GM18502 (cell line): ENCODE measurements around the gene IFNLR1.
A peak's percentile ranks its signal among the peaks of the same experiment; 100 is the strongest.

Experiments
- ATAC-seq: cut with Tn5 transposase; IDR thresholded peaks from one replicate; pipeline ENCODE4 v1.9.1; 2021; ENCODE audit warnings: mild to moderate bottlenecking; ENCODE audit not compliant: unreplicated experiment, poor library complexity

Gene IFNLR1

DNA sequence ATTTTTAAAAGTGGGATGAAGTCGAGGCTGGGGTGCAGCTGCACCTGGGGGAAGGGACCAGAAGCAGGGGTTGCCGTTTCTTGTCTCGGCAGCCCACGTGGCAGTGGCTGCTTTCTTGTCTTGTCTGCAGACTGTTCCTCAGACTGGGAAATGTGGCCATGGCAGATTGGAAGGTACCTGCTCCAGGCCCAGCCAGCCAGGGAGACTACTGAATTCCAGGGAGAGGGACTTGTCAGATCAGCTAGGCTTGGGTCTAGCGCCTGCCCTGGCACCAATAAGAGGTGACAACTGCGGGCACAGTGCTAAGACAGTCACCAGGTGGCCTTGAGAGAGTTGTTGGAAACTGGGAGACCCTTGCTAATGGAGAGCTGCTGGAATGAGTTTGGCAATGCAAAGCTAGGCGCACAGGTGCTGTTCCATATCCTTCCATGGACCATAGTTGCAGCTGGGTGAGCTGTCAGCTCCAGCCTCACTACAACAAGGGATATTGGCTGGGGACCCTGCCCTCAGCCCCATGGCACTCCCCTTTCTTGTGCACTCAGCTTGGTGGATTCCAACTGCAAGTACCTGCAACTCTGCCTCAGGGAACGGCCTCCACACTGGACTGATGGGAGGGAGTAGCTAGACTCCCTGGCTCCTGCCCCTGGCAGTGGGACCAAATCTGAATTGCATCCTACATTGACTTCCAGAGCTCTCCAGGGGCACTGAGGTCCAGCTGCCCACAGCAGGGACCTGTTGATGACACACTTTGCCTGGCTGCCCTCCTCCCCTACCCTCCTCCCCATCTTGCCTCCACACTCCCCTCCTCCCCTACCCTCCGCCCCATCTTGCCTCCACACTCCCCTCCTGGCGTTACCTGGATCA lies 34.2 kb downstream of the IFNLR1 start:
- no peak for ATAC-seq

DNA sequence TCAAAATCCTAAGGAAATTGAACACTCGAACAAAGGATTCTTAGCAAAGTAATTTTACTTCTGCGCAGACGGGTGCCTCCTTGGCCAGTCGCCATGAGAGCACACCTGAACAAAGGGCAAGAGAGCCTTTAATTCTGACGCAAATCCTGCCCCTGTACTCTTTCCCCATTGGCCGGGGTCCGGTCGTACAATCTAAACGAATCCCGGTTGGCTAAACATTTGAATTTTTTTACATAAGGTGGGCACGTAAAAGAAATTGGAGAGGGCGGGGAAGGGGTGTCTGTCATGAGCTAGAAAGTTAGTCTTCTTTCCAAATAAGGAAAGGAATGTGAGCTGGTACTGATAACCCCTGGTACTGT lies 35.9 kb downstream of the IFNLR1 start:
- ATAC-seq = no peak

DNA sequence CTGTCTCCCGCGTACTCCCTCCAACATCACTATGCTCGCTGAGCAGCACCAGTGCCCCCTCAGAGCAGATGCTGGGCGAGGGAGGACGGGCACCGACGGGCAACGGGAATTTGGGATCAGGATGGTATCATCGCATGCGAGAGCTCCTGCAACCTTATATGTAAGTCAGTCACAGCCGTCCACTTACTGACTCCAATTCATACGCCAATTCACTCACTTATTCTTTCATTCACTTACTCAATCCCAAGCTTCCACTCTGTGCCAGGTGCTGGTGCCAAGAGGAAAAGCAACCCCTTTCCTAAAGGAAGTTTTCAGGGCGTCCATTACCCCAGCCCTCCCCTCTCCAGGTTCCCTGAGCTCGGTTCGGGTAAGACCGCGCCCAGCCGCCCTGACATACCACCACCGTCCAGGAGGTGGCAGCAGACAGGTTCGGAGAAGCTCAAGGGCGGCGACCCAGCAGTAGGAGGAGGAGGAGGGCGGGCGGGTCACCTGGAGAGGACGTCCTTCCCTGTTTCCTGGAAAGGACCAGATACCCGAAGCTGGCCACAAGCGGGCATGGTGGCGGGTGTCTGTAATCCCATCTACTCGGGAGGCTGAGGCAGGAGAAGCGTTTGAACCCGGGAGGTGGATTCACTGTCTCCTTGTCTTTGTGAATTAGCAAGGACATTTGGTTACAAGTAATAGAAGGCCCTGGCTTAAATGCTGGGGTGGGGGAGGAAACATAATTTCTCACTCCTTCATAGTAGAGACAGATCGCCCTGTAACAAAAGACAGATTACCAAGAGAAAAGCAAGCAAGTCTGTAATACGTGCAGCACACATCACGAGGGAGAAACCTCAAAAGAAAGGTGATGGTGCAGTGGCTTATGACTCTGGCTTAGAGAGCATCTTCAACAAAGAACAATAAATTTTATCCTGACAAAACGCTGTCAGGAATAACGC lies 36.6 kb downstream of the IFNLR1 start:
- peak; percentile 74 for ATAC-seq

DNA sequence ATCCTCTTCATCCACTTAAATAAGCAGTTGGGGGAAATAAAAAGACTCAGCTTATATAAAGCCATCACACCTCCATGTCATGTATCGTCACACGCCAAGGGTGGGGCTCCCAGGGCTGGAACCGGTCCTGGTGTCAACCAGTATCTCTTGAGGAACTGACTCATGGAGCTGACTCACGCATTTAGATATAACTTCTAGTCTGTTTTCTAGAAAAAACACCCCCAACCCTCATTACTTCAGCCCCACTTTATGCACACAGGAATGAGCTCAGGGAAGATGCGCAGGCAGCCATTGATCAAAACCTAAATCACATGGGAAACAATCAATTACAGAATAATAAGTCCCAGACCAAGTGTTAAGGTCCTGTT lies 37.2 kb downstream of the IFNLR1 start:
- no peak for ATAC-seq

DNA sequence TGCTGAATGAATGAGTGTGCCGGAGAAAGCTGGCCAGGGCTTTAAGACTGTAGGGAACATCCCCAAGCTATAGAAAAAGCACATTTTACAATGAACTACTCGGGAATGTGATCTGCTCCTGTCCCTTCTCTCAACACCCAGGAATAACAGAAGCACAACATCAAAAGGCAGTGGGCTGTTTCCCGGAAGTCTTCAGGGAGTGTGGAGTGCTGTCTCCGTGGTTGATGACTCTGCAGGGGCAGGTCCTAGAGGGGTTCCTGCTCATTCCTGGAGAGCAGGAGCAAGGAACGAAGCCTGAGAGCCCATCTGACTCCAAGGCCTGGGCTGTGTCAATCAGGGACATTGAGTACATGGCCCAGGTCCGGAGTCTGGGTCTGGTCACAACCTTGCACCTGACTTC lies 39.3 kb downstream of the IFNLR1 start:
- ATAC-seq = no peak

DNA sequence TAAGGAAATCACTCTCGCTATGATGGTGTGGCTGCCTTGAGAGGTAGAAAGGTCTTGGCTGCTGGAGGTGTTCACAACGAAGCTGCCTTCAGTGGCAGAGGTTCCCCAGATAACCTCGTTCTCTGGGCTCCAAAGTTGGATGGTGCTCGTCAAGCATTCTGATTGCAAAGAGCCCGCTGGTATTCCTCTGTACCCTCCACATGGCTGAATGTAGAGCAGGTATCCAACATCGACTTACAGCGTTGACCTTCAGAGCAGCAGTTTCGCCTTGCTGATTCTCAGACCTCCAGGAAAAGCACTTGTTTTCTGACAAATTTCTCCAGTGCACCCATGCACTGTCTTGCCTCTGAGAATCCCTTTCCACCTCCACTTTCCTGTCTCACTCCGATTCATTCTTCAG lies 39.9 kb downstream of the IFNLR1 start:
- ATAC-seq = no peak

DNA sequence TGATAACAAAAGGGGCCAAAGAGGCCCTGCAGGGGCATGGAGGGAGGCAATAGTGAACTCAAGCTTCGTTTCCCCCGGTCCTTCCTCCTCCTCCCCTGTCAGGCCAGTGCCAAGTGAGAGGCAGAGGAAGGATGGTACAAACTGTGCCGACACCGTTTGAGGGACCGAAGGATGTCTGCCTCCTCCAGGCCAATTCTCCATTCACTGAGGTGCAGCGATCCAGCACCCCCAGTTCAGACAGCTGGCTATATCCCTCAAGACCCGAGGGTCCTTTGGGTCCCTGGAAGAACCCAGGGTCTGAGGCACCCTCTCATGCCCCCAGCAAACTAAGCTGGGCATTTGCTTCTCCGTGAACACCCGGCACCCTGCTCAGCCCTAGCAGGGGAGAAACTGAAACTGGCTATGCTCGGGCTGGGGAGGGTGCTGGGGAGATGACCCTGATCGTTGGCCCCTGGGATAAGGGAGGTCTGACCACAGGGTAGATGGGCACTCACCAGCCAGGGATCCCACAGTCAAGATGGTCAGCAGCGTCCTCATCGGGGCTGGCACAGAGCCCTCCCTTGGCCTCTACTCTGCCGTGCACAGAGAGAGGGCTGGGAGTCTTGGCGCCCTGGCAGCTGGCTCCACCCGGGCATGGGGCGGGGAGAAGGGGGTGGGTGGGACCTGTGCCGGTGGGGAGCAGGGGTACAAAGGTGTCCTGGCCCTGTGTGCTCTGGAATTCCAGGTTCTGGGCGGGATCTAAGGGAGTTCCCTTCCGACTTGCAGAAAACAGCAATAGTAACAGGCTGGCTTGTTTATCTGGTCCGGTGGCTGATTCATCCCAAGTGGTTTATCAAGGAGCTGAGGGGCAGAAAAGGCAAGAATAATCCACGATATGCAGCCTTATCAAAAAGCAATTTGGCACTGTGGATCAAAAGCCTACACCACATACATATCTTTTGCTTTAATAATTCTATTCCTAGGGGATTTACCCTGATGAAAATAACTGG lies 44.2 kb downstream of the IFNLR1 start, which contains the start of gene IL22RA1:
IL22RA1 (minus strand) TSS at position 595 of the 989 bp plus-strand sequence; CDS start at position 537, 58 bp downstream.
- ATAC-seq = no peak

DNA sequence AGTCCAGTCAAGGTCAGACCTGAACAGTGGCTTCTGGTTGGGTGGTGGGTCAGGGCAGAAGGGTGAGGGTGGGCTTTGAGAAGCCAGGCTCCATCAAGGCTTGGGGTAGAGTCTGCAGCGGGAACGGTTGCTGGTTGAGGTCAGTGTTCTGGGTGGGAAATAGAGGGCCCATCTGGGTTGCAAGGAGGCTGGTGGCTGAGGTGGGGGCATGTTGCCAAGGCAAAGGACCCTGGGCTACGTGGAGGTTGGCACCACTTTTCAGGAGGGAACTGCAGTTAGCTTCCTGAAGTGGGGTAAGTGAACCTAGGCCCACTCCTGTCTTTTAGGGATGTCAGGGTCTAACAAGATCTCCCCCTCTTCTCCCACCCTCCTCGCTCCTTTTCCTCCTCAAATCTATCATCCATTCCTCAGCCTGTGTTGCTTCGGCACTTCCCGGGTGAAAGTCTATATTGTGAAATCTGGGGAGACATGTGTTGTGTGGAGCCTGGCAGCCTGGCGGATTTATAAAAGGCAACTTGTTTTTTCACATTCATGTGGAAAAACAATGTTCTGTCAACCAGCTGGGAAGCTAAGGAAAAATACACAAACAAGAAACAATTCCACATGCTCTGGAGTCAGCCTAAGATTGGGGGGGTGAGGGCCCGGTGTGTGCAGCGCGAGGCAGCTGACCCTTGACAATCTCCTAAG lies 45.6 kb downstream of the IFNLR1 start:
- ATAC-seq = no peak

DNA sequence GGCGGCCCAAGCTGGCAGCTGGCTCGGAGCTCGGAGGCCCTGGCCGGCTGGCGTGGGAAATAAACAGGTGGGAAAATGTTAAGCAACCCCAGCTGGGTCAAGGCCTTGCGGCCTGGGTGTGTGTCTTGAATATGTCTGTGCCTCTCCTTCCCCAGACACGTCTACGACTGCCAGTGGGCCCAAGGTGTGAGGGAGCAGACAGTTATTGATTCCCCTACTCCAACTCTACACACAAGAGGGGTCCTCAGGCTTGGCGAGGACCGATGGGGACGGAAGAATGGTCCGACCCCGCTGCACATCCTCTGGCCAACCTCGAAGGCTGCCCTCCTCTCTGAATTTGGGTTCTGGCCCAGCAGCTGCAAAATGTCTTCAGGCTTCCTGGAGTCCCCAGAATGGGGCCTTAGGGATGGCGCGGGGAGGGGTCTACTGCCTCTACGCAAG lies 46.3 kb downstream of the IFNLR1 start:
- no peak for ATAC-seq

DNA sequence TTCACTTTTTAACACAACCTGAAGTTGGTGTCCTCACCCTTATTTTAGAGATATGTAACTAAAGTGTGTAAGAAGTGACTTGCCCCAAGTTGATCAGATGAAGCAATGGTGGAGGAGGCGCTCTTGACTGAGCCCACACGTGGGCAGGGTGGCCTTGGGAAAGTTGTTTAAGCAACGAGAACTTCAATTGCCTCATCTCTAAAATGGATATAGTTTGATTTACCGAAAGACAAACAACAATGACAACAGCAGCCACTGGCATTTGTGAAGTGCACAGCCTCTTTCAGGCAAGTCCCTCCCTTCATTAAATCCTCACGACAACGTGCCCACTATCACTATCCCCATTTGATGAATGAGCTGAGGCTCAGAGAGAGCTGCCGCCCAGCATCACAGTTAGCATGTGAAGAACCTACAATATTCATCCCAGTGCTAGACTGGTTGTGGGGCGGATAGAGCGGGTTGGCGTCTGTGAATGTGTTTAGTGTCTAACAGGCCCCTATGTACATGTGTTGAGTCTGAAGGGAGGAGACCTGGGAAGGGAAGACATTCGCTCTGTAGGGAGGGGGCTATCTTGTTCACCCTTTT lies 47.2 kb downstream of the IFNLR1 start:
- ATAC-seq = no peak

DNA sequence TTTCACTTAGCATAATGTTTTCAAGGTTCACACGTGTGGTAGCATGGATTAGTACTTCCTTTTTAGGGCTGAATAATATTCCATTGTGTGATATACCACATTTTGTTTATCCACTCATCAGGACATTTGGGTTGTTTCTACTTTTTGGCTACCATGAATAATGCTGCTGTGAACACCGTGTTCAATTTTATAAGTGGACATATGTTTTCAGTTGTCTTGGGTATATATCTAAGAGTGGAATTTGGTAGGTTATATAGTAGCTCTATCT lies 47.9 kb downstream of the IFNLR1 start:
- ATAC-seq = no peak

DNA sequence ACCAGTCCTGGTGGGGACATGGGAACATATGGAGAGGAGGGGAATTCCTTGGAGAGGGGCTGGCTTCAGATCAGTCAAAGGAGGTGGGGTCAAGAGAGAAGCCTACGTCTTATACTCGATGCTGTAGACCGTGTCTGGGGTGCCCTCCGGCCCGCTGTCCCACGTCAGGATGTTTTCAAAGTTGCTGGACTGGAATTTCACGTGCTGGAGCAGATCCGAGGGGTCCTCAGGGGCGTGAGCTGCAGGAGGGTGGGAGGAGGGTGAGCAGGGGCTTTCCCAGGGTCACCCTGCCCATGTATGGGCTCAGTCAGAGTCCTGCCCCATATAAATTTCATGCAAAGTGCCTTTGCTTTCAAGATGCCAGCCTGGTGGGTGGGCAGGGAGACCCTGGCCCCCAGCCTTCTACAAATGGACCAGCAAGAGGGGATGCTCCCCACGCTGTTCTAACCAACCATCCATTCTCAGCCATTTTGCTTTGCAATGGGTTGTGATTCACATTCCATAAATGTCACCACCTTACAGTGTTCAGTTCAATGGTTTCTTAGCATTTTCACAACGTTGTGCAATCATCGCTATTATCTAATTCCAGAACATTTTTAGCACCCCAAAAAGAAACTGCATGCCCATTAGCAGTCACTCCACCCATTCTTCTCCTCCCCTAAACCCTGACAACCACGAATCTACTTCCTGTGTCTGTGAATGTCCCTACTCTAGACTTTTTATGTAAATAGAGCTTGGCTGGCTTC lies 48.4 kb downstream of the IFNLR1 start:
- ATAC-seq = no peak

DNA sequence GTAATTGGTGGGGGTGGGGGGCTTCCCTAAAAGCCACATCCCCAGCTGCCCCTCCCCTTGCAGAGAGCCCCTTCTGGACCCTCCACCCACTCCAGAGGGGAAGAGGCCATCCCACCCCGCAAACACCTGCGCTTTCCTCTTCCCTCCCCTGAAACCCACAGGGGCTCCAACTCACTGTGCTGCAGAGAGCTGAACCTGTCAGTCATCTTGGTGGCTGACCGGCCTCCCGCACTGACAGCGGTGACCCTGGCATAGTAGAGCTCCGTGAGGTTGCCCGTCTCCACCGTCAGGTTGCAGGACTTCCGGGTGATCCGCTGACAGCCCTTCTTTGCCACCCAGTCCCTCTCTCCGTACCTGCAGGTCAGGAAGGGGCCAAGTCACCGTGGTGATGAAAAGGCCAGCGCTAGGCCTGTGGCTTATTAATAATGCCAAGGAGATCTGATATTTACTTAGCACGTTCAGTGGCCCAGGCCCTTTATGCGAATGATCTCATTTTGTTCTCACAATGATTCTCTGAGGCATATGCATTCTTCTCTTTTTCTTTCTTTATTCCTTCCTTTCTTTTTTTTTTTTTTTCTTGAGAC lies 50.0 kb downstream of the IFNLR1 start:
- ATAC-seq = no peak

DNA sequence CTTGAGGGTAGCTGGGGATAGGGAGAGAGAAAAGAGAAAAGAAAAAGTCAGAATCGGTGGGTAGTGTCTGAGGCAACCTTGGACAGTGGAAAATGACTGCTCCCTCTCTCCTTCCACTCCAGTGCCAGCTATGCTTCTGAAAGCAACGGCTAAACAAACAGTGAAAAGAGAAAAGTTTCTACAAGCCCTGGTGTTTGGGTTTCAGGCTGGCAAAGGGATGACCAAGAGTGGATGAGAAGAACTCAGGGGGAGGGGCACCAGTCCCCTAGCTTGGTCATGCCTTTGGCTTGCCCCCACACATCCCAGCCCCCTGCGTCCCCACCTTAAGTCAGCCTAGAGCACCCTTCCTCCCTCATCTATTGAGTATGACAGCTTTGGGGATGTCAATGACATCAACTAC lies 52.7 kb downstream of the IFNLR1 start:
- ATAC-seq = no peak

DNA sequence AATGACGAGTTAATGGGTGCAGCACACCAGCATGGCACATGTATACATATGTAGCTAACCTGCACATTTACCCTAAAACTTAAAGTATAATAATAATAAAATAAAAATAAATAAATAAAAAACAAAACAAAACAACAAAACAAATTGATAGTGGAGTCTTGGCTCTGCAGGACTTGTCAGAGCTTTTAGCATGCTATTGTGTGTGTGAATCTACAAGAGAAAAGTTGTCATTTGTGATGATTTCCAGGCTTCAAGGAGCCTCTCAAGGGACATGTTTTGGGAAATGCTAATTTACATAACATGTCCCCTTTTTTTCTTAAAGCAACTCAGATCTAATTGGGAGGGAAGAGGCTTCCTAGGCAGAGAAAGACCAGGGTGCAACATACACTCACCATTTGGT lies 53.3 kb downstream of the IFNLR1 start:
- no peak for ATAC-seq

DNA sequence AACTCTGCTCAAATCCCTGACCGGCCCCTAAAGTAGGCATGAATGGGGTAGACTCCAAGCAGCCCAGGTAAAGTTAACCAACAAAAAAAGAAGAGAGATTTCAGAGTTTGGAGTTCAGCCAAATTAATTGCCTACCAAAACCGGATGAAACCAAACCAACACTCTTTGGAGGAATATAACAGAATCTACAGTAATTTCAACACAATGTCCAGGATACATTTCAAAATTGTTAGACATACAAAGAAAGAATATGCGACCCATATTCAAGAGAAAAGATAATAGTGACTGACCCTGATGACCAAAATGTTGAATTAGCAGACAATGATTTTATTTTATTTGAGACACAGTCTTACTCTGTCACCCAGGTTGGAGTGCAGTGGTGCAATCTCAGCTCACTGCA lies 56.7 kb downstream of the IFNLR1 start:
- ATAC-seq = no peak

DNA sequence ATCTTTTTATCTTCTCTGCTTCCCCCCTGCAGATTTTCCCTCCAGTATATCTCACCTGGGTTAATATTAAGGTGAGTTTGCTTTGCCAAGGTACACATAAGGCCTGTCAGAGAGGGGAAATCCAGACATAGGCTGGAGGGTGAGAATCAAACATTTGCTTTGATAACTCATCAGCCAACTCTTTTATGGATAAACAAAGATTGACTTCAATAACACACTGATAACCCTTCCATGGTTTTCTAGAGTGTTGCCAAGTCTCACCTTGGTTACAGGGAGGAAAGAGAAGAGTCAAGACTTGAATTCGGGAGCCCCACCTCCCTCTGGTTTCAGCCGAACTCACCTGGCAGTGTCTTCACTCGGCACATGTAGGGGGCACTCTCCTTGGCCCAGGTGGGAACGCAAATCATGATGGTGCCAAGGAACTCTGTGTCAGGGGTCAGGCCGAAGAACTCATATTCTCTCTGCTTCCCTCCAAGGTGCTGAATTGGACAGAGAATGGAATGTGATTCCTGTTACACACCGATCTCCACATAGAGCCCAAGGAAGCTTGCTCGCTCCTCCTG lies 59.2 kb downstream of the IFNLR1 start:
- no peak for ATAC-seq

DNA sequence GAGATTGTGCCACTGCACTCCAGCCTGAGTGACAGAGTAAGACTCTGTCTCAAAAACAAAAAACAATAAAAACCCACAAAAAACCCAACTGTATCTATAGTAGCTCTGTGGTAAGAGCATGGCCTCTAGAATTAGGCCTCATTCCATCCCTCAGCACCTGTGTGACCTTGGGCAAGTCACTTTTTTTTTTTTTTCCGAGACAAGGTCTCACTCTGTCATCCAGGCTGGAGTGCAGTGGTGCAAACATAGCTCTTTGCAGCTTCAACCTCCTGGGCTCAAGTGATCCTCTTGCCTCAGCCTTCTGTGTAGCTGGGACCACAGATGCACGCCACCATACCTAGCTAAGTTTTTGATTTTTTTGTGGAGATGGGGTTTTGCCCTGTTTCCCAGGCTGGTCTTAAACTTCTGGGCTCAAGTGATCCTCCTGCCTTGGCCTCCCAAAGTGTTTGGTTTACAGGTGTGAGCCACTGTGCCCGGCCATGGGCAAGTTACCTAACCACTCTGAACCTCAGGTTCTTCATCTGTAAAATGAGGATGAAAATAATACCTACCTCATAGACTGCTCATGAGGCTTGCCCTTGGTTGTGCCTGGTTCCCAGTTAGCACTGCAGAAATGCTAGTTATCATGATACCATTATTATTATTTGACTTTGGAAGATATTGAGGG lies 59.8 kb downstream of the IFNLR1 start:
- ATAC-seq = no peak
